Measurements from ENCODE around the gene SMU1.
"Not testable (repeated sequence)": the region's sequence is repeated elsewhere in the genome, so short reads cannot be mapped to it uniquely, and the experiment has no call there.

SMU1 gene

DNA sequence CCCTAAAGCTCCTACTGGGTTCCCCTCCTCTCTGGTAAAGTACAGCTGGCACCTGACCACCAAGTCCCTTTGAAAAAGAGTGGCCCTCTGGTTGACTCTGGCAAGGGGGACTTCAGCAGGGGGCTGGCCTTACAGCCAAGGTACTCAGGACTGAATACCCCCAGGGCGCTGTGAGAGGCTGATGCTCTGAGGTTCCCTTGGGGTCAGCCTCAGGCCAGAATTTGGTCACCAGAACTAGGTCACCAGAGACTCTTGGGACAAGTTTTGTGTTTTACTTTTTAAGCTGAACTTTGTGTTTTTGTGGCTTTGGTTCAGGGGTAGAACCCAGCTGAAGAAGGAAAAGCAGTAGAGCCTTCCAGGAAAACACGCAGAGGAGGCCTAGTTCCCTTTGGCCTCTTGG lies 23.3 kb upstream of the SMU1 start:
- no peak for DNase-seq (ENCODE audit: low spot score)
- TF ChIP-seq, protein P1, sequence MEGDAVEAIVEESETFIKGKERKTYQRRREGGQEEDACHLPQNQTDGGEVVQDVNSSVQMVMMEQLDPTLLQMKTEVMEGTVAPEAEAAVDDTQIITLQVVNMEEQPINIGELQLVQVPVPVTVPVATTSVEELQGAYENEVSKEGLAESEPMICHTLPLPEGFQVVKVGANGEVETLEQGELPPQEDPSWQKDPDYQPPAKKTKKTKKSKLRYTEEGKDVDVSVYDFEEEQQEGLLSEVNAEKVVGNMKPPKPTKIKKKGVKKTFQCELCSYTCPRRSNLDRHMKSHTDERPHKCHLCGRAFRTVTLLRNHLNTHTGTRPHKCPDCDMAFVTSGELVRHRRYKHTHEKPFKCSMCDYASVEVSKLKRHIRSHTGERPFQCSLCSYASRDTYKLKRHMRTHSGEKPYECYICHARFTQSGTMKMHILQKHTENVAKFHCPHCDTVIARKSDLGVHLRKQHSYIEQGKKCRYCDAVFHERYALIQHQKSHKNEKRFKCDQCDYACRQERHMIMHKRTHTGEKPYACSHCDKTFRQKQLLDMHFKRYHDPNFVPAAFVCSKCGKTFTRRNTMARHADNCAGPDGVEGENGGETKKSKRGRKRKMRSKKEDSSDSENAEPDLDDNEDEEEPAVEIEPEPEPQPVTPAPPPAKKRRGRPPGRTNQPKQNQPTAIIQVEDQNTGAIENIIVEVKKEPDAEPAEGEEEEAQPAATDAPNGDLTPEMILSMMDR (IDR thresholded peaks at IDR 0.05): no peak
- H3K4me3 ChIP-seq: no peak overlapping the region
- no peak overlapping the region for H3K27ac ChIP-seq

DNA sequence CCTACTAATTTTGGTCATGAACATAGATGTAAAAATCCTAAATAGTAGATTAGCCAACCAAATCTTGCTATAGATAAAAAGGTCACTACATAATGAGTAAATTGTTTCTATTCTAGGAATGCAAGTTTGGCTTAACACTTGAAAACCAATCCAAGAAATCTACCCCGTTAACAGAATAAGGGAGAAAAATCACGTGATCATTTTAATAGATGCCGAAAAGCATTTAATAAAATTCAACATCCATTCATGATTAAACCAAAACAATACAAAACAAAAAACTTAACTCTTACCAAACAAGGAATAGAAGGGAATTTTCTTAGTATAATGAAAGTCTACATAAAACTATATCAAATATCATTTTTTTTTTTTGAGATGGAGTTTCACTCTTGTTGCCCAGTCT lies 20.7 kb upstream of the SMU1 start:
- no peak for DNase-seq (ENCODE audit: low spot score)

DNA sequence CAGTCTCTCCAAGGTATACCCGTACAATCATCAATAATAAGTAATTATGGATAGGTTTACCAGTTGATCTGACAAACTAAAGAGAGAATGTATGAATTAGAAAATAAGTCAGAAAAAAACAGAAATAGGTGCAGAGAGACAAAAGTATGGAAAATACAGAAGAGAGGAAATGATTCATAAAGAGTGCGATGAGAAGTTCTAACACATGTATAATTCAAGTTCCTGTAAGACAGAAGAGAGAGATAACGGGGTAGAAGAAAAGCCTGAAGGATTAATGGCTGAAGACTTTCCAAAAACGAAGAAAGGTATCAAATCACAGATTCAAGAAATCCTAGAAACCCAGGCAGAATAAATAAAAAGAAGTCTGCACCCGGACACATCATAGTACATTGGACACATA lies 16.2 kb upstream of the SMU1 start:
- Histone ChIP-seq H3K27ac (no peak overlapping the region), H3K4me3 (no peak overlapping the region)
- DNase-seq (ENCODE audit: low spot score): no peak
- TF ChIP-seq, protein P1 (IDR thresholded peaks at IDR 0.05): no peak

More for the DNA sequence above, 20.7 kb upstream of the SMU1 start:
- TF ChIP-seq, protein P1 (IDR thresholded peaks at IDR 0.05): no peak
- Histone ChIP-seq H3K27ac (no peak overlapping the region), H3K4me3 (no peak overlapping the region)

DNA sequence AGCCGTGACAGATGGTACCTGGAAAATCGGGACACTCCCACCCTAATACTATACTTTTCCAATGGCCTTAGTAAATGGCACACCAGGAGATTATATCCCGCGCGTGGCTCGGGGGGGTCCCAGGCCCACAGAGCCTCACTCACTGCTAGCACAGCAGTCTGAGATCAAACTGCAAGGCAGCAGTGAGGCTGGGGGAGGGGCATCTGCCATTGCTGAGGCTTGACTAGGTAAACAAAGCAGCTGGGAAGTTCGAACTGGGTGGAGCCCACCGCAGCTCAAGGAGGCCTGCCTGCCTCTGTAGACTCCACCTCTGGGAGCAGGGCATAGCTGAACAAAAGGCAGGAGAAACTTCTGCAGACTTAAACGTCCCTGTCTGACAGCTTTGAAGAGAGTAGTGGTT lies 9.2 kb upstream of the SMU1 start:
- not testable (repeated sequence) for DNase-seq (ENCODE audit: low spot score); H3K27ac ChIP-seq; H3K4me3 ChIP-seq

DNA sequence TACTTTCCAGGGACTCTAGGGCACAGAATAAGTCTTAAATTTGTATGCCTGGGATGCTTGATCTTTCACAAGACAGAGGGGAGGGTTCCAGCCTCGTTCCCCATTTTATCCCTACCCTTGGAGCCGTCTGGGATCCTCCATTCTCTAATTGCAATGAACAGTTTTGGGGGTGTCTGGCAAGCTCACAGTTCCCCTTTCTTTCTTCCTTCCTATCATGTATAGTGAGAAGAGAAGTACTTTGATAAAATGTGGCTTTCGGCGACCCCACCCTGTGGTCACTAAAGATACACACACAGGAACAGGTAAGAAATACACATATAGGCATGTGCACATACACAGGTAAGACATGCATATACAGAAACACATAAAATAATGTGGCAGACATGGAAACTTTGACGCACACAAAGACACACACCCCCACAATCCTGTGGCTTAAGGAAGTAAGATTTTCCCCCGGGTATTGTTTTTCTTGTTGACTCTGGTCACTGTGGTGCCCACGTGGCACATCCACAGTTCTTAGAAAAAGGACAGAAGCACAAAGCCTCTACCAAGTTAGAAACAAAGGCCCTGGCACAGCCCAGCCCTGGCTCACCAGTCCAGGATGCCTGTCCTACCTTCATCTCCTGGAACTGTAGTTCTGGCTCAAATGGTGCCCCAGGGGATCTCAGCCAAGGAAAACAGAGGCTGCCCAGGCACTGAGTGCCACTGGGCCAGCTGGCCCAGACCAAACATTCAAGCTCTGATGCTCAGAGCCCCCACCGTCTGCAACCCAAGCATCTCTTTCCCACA lies 6.3 kb upstream of the SMU1 start:
- DNase-seq (ENCODE audit: low spot score): no peak
- peak overlapping the region; percentile 9 to 20 for H3K27ac ChIP-seq
- H3K4me3 ChIP-seq: no peak overlapping the region
- TF ChIP-seq, protein P1 (IDR thresholded peaks at IDR 0.05): no peak

DNA sequence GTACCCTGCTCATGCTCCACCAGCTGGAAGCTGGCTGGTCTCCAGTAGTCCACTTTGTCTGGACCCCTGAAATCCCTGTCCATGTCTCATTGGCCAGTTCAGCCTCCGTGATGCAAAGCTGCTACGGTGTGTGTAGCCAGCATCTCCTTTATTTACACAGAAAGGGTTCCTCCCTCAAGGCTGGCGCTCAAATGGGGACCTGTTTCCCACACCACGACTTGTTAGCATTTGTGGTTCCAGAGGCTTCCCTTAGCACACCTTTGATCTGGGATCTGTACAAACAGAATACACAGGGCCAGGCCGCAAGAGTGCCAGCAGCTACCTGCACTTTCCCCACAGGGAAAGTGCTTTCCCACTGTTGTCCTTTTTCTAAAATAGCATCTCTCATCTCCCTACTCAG lies 5.7 kb upstream of the SMU1 start:
- DNase-seq (ENCODE audit: low spot score): no peak
- TF ChIP-seq, protein P1 (IDR thresholded peaks at IDR 0.05): no peak
- no peak overlapping the region for H3K4me3 ChIP-seq
- H3K27ac ChIP-seq: peak overlapping the region in 1 of 2 donors; percentile 20

DNA sequence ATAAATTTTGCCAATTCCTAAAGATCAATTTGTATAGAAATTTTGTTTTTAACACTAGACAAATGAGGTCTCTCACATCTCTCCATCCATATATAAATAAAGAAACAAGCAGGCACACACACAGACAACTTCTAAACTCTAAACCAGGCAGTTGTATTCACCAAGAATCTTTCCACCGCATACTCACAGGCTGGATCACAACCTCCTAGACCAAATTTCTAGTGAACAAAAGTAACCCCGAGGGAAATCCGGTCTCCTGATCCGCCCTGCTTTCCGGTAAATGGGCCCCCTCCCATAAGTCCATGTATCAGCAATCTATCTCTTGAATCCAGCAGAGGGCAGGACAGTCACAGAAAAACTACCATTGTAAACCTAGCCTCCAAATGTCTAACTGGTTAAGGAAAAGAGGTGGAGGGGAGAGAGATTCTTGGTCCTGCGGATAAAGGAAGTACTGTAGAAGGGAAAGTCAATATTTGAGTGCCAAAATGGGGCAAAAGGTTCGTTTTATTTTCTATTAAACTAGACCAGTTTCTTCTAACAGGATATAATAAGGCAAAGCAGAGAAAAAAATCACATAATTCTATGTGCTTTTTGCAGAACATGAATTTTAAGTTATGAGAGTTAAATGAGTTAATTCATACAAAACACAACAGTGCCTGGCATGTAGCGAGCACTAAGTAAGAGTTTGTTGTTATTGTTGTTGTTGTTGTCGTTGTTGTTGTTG lies 4.8 kb upstream of the SMU1 start:
- DNase-seq (ENCODE audit: low spot score): no peak
- TF ChIP-seq, protein P1 (IDR thresholded peaks at IDR 0.05): peak; percentile 48
- H3K4me3 ChIP-seq: no peak overlapping the region
- peak overlapping the region in 1 of 2 donors; percentile 30 for H3K27ac ChIP-seq

All from coronary artery (tissue), 2 donors.